Loucy (cell line): ENCODE results near the gene TFCP2L1.

Experiments used
- H2AFZ ChIP-seq: fragments of 200-600 bp; sonication (generic); 2 replicates; pipeline ENCODE4 v1.6.0; 2016; ENCODE audit warnings: antibody characterized with exemption, mild to moderate bottlenecking, low read length, moderate library complexity
- H3F3A ChIP-seq: fragments of 200-600 bp; 2 replicates; pipeline ENCODE4 v1.6.0; 2016; ENCODE audit warnings: antibody characterized with exemption, low read depth, mild to moderate bottlenecking
- H3K27me3 ChIP-seq: fragments of 200-600 bp; sonication (generic); 2 replicates; pipeline ENCODE4 v1.6.1; 2014; ENCODE audit warnings: low read length, mild to moderate bottlenecking; ENCODE audit not compliant: insufficient read depth, poor library complexity, severe bottlenecking
- H3K36me3 ChIP-seq: fragments of 200-600 bp; sonication (generic); 2 replicates; pipeline ENCODE4 v1.6.1; 2016; ENCODE audit warnings: low read length; ENCODE audit not compliant: insufficient read depth
- H3K4me1 ChIP-seq: fragments of 200-600 bp; sonication (generic); 2 replicates; pipeline ENCODE4 v1.5.1; 2014; ENCODE audit warnings: low read length, mild to moderate bottlenecking; ENCODE audit not compliant: insufficient read depth, poor library complexity, severe bottlenecking
- H3K4me2 ChIP-seq: fragments of 200-600 bp; sonication (generic); 2 replicates; pipeline ENCODE4 v1.6.0; 2014; ENCODE audit warnings: antibody characterized with exemption, low read length, low read depth, mild to moderate bottlenecking; ENCODE audit not compliant: poor library complexity, severe bottlenecking
- H3K4me3 ChIP-seq: fragments of 200-600 bp; sonication (generic); 2 replicates; pipeline ENCODE4 v1.5.1; 2014; ENCODE audit warnings: low read length, mild to moderate bottlenecking, mixed read lengths; ENCODE audit not compliant: poor library complexity, severe bottlenecking
- H3K79me2 ChIP-seq: fragments of 200-600 bp; sonication (generic); 2 replicates; pipeline ENCODE4 v1.6.1; 2014; ENCODE audit warnings: low read length; ENCODE audit not compliant: insufficient read depth
- H3K9ac ChIP-seq: fragments of 200-600 bp; sonication (generic); 2 replicates; pipeline ENCODE4 v1.6.0; 2014; ENCODE audit warnings: mild to moderate bottlenecking, low read depth, low read length, moderate library complexity; ENCODE audit not compliant: poor library complexity, severe bottlenecking
- H3K9me2 ChIP-seq: fragments of 200-600 bp; sonication (generic); replicated peaks from 2 replicates; pipeline ENCODE4 v1.6.1; 2016; ENCODE audit warnings: low read depth, low read length, mixed read lengths
- H3K9me3 ChIP-seq: fragments of 200-600 bp; sonication (generic); 2 replicates; pipeline ENCODE4 v1.6.1; 2014; ENCODE audit warnings: mild to moderate bottlenecking, antibody characterized with exemption, low read length, low read depth; ENCODE audit not compliant: insufficient read depth
- H4K20me1 ChIP-seq: fragments of 200-600 bp; sonication (generic); 2 replicates; pipeline ENCODE4 v1.6.0; 2014; ENCODE audit warnings: antibody characterized with exemption, low read length, mild to moderate bottlenecking; ENCODE audit not compliant: insufficient read depth, poor library complexity, severe bottlenecking
- EZH2phosphoT487 ChIP-seq: fragments of 200-600 bp; IDR thresholded peaks from 2 replicates; pipeline ENCODE4 v1.6.1; 2018; ENCODE audit warnings: antibody characterized with exemption, mild to moderate bottlenecking, moderate library complexity, borderline replicate concordance
- TF ChIP-seq, protein P1 (sequence below): fragments of 200-600 bp; sonication (generic); conservative IDR thresholded peaks from 2 replicates; pipeline ENCODE4 v1.5.1; 2014; ENCODE audit warnings: mild to moderate bottlenecking, antibody characterized with exemption, low read length

The TFCP2L1 gene

DNA sequence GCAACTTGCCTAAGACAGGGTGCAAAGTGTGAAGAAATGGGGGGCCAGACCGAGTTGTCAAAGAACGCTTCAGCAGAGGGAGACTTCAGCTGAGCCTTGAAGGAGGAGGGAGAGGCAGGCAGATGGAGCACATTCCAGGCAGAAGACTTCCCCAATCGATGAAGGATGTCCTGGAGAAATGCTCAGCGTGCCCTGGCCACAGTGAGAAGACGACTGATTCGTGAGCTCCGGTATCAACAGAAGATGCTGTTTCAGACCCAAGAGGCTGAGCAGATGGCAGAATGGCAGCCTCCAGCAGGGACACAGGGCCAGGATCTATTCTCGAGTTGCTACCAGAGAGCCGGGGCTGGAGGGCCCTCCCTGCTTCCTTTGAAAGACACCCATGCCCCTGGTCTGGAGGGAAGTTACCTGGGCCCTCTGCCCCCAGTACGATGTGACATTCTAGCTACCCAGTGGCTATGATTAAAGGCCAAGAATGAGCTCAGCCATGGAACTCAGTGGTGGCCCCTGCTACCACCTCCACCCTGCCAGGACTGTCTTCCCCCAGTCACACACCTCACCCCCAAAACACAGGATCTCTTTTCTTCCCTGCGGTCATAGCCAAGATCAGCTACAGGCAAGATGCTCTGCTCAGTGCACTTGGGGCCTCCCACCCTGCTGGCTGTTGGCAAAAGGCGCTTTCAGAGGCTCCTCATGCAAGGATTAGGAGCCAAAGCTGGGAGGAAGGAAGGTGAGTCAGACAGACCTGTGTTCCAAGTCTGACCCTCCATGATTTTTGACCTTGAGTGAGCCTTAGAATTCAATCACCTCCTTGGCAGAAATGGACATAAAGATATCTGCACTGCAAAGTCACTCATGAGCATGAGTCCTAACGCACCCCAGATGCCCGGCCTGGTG, 84.3 kb downstream of the TFCP2L1 start:
- no peaks in the 10 kb centered on the region for H3K79me2 ChIP-seq
- H3K9me2 ChIP-seq = no peaks in the 10 kb centered on the region
- no peak overlapping the region for H3K9ac ChIP-seq
- no peak overlapping the region for H3K4me3 ChIP-seq
- H3K27me3 ChIP-seq = no peaks in the 10 kb centered on the region
- H2AFZ ChIP-seq = no peak overlapping the region
- H3K4me1 ChIP-seq = no peaks in the 10 kb centered on the region
- H3K4me2 ChIP-seq = no peak overlapping the region
- H3F3A ChIP-seq = no peaks in the 10 kb centered on the region
- no peaks in the 10 kb centered on the region for H3K9me3 ChIP-seq
- TF ChIP-seq, protein P1, sequence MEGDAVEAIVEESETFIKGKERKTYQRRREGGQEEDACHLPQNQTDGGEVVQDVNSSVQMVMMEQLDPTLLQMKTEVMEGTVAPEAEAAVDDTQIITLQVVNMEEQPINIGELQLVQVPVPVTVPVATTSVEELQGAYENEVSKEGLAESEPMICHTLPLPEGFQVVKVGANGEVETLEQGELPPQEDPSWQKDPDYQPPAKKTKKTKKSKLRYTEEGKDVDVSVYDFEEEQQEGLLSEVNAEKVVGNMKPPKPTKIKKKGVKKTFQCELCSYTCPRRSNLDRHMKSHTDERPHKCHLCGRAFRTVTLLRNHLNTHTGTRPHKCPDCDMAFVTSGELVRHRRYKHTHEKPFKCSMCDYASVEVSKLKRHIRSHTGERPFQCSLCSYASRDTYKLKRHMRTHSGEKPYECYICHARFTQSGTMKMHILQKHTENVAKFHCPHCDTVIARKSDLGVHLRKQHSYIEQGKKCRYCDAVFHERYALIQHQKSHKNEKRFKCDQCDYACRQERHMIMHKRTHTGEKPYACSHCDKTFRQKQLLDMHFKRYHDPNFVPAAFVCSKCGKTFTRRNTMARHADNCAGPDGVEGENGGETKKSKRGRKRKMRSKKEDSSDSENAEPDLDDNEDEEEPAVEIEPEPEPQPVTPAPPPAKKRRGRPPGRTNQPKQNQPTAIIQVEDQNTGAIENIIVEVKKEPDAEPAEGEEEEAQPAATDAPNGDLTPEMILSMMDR = no peak
- no peak for TF ChIP-seq EZH2phosphoT487
- H3K36me3 ChIP-seq = no peaks in the 10 kb centered on the region
- no peaks in the 10 kb centered on the region for H4K20me1 ChIP-seq

DNA sequence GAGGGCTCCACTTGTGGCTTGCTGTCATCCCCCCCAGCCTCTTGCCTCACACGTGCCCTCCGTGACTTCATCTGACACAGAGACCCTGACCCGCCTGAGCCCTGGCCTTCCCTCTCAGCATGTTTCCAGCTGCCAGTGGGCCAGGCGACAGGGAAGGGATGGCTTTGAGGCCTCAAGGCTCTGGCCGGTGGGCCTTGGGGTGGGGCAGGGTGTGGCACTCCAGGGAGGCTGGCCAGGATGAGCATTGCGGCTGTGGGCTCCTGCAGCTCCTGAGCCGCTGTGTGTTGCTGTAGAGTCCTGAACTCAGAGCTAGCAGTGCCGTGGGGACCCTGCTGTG, 85.0 kb downstream of the TFCP2L1 start:
- H3K4me3 ChIP-seq = no peak overlapping the region
- no peaks in the 10 kb centered on the region for H3K36me3 ChIP-seq
- no peak overlapping the region for H3K4me2 ChIP-seq
- H3K9me3 ChIP-seq = no peaks in the 10 kb centered on the region
- no peaks in the 10 kb centered on the region for H3K9me2 ChIP-seq
- H3K4me1 ChIP-seq = no peaks in the 10 kb centered on the region
- H3K9ac ChIP-seq = no peak overlapping the region
- no peaks in the 10 kb centered on the region for H3K27me3 ChIP-seq
- no peaks in the 10 kb centered on the region for H3F3A ChIP-seq
- H4K20me1 ChIP-seq = no peaks in the 10 kb centered on the region
- TF ChIP-seq, protein P1 = no peak
- TF ChIP-seq EZH2phosphoT487 = no peak
- H2AFZ ChIP-seq = no peak overlapping the region
- H3K79me2 ChIP-seq = no peaks in the 10 kb centered on the region

DNA sequence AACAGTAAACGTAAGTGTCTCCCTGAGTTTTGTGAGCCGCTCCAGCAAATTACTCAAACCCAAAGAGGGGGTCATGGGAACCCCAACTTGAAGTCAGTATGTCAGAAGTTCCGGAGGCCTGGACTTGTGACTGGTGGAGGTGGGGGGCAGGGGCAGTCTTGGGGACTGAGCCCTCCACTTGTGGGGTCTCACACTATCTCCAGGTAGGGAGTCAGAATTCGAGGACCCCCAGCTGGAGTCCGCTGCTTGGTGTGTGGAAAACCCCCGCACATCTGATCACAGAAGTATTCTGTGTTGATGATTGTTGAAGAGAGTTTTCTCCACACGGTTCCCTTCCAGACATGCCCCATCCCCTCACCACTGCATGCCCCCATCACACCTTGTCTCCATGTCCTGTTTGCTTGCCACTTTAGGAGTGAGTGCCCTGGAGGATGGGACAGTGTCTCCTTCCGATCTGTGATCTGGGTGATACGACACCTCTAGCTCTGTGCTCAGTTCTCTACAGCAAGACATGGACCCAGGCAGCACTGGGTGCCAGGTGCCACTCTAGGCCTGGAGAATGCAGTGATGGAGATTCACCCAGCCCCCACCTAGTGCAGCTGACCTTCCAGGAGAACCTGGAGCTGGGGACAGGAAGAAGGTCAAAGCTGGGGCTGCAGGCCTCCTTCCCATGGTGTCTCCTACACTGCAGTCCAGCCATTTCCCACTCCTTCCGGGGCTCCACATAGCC, 85.6 kb downstream of the TFCP2L1 start:
- TF ChIP-seq, protein P1 = no peak
- H3K4me2 ChIP-seq = no peak overlapping the region
- H3K9me3 ChIP-seq = no peaks in the 10 kb centered on the region
- no peaks in the 10 kb centered on the region for H3K4me1 ChIP-seq
- H3K9ac ChIP-seq = no peak overlapping the region
- H4K20me1 ChIP-seq = no peaks in the 10 kb centered on the region
- no peaks in the 10 kb centered on the region for H3K9me2 ChIP-seq
- no peaks in the 10 kb centered on the region for H3K79me2 ChIP-seq
- H3F3A ChIP-seq = no peaks in the 10 kb centered on the region
- H3K36me3 ChIP-seq = no peaks in the 10 kb centered on the region
- H3K27me3 ChIP-seq = no peaks in the 10 kb centered on the region
- H3K4me3 ChIP-seq = no peak overlapping the region
- no peak overlapping the region for H2AFZ ChIP-seq
